Heart left ventricle (tissue), 13 donors: ENCODE measurements around the gene INSIG1.

Experiments used
- POLR2A ChIP-seq, 2 donors: fragments of 450-650 bp; IDR thresholded peaks; one replicate each; pipeline ENCODE4 v1.6.1; 2017; ENCODE audit warnings: antibody characterized with exemption in 2 of 2, mild to moderate bottlenecking in 2 of 2, moderate library complexity in 2 of 2
- TF ChIP-seq, protein P1 (sequence below), 12 donors: fragments of 200-600 bp; sonication (generic) in 4 of 12; IDR thresholded peaks; one replicate each; pipeline versions ENCODE4 v1.5.0 to v1.8.0; 2018 to 2022; ENCODE audit warnings: antibody characterized with exemption in 12 of 12, mild to moderate bottlenecking in 5 of 12
- donor health status: ischemic (EF 13 %, LVEDD 7.1; RV severe dilation, severe dysfunction).
- donor health status: DM: no; HTN: yes; CAD: no.
- donor health status: DM: no; HTN: no; CAD: no.
- donor health status: ischemic (EF 25% LVEDD 6.9; RV normal size, moderate dysfunction).
- donor health status: ischemic (EF 25% LVEDD 5.7; RV mildly dilated, moderate dysfunction).
- donor health status: ischemic (EF 35%, LVEDD 5.7; RV mildly dilated, moderate dysfunction).
- donor health status: nonischemic (EF 11% LVEDD 7.7; RV severe dilation, severe dysfunction).
- donor health status: DM: yes; HTN: yes; CAD: no.
- donor health status: PGD.
- donor health status: ischemic (EF 29% LVEDD 5.4; RV normal size, mild dysfunction).
- donor health status: nonischemic (EF 23%, LVEDD 6.1; RV moderate dilation, normal function).

DNA sequence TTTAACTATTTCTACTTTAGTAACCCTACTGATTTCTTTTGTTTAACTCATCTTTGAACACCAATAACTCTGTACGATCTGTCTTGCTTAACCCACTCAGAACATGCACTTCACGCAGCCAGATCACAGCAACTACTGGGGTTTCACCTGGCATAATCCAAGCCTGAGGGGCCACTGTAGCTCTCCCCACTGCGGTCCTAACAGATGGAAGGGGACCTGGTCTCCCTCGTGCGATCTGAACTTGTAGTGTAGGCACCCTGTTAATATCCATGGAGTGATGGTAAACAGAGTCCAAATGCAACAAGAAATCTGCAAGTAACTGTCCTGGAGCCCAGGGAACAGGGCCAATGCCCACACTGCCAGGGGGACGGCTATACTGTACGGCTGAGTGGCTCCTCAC lies 45.5 kb downstream of the INSIG1 start:
- TF ChIP-seq, protein P1, sequence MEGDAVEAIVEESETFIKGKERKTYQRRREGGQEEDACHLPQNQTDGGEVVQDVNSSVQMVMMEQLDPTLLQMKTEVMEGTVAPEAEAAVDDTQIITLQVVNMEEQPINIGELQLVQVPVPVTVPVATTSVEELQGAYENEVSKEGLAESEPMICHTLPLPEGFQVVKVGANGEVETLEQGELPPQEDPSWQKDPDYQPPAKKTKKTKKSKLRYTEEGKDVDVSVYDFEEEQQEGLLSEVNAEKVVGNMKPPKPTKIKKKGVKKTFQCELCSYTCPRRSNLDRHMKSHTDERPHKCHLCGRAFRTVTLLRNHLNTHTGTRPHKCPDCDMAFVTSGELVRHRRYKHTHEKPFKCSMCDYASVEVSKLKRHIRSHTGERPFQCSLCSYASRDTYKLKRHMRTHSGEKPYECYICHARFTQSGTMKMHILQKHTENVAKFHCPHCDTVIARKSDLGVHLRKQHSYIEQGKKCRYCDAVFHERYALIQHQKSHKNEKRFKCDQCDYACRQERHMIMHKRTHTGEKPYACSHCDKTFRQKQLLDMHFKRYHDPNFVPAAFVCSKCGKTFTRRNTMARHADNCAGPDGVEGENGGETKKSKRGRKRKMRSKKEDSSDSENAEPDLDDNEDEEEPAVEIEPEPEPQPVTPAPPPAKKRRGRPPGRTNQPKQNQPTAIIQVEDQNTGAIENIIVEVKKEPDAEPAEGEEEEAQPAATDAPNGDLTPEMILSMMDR (IDR thresholded peaks at IDR 0.05) = no peak
- no peak for TF ChIP-seq POLR2A (IDR thresholded peaks at IDR 0.05)
